OCI-LY3 (cell line): Measurements from ENCODE around the gene GARIN5B.

Experiments
- CTCF ChIP-seq: fragments of 200-600, 300-600 bp; sonication (generic); IDR thresholded peaks from 2 replicates; pipeline ENCODE4 v1.5.1; 2014; ENCODE audit warnings: antibody characterized with exemption, low read length, low read depth
- EZH2phosphoT487 ChIP-seq: fragments of 200-600 bp; shearing (Covaris generic); IDR thresholded peaks from 2 replicates; pipeline ENCODE4 v1.6.1; 2018; ENCODE audit warnings: antibody characterized with exemption, mixed run types, low read depth

- TF ChIP-seq CTCF (no peak), EZH2phosphoT487 (no peak)
Measured at GRCh38 chr19:55365245-55365644, 2.2 kb upstream of the GARIN5B start.
